Body of pancreas (tissue), 4 donors: Measurements from ENCODE around the gene ROBO2. TPM values are rescaled to one million over a fixed set of nuclear protein-coding genes. Genes with fewer than 3 reads are reported as not detected.

Source experiments
- ATAC-seq: fragments of 150-250 bp; one replicate; pipeline ENCODE4 v1.9.1; 2016
- DNase-seq, 4 donors: peaks; one replicate each; pipeline ENCODE4 v3.0.0-alpha.2; 2019
- H3K27ac ChIP-seq, 4 donors: fragments of 200-600 bp; sonication (generic); 1 replicate in 3 of 4; 2 replicates in 1 of 4; pipeline versions ENCODE4 v1.5.1 to v1.6.1; 2016 to 2019; ENCODE audit warnings: mild to moderate bottlenecking in 1 of 4, mixed read lengths in 1 of 4, moderate library complexity in 1 of 4
- H3K27me3 ChIP-seq, 2 donors: fragments of 200-600 bp; sonication (generic); one replicate each; pipeline ENCODE4 v1.6.0; 2016; ENCODE audit warnings: mild to moderate bottlenecking in 1 of 2
- H3K36me3 ChIP-seq, 2 donors: fragments of 200-600 bp; sonication (generic); replicated peaks in 1 of 2; 2 replicates each; pipeline ENCODE4 v1.5.1; 2016; ENCODE audit warnings: low read depth in 2 of 2; ENCODE audit not compliant: insufficient read depth in 1 of 2
- H3K4me1 ChIP-seq: fragments of 200-600 bp; sonication (generic); one replicate; pipeline ENCODE4 v1.6.0; 2016
- H3K4me3 ChIP-seq, 2 donors: fragments of 200-600 bp; sonication (generic); 1 replicate in 1 of 2; 2 replicates in 1 of 2; pipeline ENCODE4 v1.5.1; 2016 to 2019
- H3K9me3 ChIP-seq, 3 donors: fragments of 200-600 bp; sonication (generic); 1 replicate in 2 of 3; 2 replicates in 1 of 3; pipeline ENCODE4 v1.5.1; 2016
- CTCF ChIP-seq, 7 experiments: fragments of 450-650 bp in 4 of 7; fragments of 200-600 bp in 3 of 7; sonication (generic) in 3 of 7; IDR thresholded peaks; one replicate each; pipeline ENCODE4 v1.5.1; 2016 to 2019; ENCODE audit warnings: antibody characterized with exemption in 7 of 7
- POLR2A ChIP-seq, 3 donors: fragments of 450-650 bp; IDR thresholded peaks; one replicate each; pipeline ENCODE4 v1.6.1; 2016; ENCODE audit warnings: antibody characterized with exemption in 3 of 3, mild to moderate bottlenecking in 2 of 3
- WGBS, 2 donors: methylation state at CpG; one replicate each; pipeline ENCODE4 v1.1.5; 2017; 5-methylcytosine and 5-hydroxymethylcytosine counted together
- intact Hi-C: fragments of 100-400 bp; cut with DNase I; formaldehyde crosslinking; loops from one replicate; pipeline ENCODE4 v1.15.1; 2023
- total RNA-seq, 2 donors: library from RNA; depleted of rRNA; stranded (reverse); fragments of >200 nt; gene quantifications; one replicate each; pipeline ENCODE4 v1.1.0, GENCODE V29; 2016

The ROBO2 gene
- total RNA-seq, 2 donors from 2014 or later, result 1.3 to 3.0 TPM

DNA sequence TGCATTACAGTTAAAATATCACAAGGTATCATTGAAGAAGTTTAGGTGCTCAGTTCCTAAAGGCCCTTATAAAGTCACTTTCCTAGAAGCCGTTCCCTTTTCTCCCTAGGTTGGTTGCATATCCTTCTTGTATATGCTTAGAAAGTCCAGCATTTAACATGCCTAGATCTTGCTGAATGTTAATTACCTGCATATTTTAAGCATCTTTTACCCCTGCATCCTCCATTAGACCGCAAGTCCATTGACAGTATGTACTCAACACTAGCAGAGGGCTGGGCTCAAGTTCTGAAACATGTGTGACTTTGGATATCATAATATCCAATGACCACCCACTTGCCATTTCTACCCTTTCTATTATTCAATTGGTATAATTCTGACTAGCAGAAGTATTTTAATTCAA lies 336.6 kb downstream of the ROBO2 start:
- no peaks in the 10 kb centered on the region for H3K27me3 ChIP-seq
- no peaks in the 10 kb centered on the region for H3K4me1 ChIP-seq
- ATAC-seq (no peak), DNase-seq (no peak)
- H3K4me3 ChIP-seq, result no peak overlapping the region
- 86 to 91% methylated on average over 2 of the region's 2 CpGs for WGBS, 2 donors
- H3K36me3 ChIP-seq, result no peaks in the 10 kb centered on the region
- intact Hi-C loops, result no loop called here
- H3K9me3 ChIP-seq, result no peaks in the 10 kb centered on the region
- TF ChIP-seq POLR2A (IDR thresholded peaks at IDR 0.05) (no peak), CTCF (IDR thresholded peaks at IDR 0.05) (no peak)
- no peak overlapping the region for H3K27ac ChIP-seq

DNA sequence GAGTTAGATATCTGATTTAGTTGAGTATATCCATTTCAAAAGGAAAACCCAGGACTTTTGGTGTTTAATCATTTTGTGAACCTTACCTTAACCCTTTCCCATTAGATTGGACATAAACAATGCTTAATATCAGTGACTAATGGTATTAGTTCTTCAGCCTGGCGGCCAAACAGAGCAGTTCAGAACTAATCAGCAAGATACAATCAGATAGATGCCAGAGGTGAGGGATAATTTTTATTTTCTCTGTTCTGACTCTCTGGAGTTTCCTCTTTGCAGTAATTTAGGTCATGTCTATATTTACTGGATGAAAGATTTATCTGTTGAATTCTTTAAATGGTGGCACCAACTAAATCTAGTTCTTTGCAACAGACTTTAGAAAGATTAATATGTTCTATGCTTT lies 337.8 kb downstream of the ROBO2 start:
- WGBS, 2 donors, result 44 to 45% methylated on average over 1 of the region's 1 CpG
- no peak for TF ChIP-seq POLR2A (IDR thresholded peaks at IDR 0.05)
- TF ChIP-seq CTCF (IDR thresholded peaks at IDR 0.05), result no peak

GRCh38 chr3:77380136-77380535 lies 340.2 kb downstream of the ROBO2 start:
- TF ChIP-seq CTCF (IDR thresholded peaks at IDR 0.05) (no peak), POLR2A (IDR thresholded peaks at IDR 0.05) (no peak)
- no peak overlapping the region for H3K4me3 ChIP-seq
- no peaks in the 10 kb centered on the region for H3K36me3 ChIP-seq
- no peaks in the 10 kb centered on the region for H3K27me3 ChIP-seq
- ATAC-seq, result no peak
- intact Hi-C loops, result no loop called here
- no peak for DNase-seq
- WGBS, 2 donors, result 57 to 63% methylated on average over 3 of the region's 3 CpGs
- H3K9me3 ChIP-seq, result no peaks in the 10 kb centered on the region
- no peak overlapping the region for H3K27ac ChIP-seq
- H3K4me1 ChIP-seq, result no peaks in the 10 kb centered on the region

More for the DNA sequence above, 337.8 kb downstream of the ROBO2 start:
- intact Hi-C loops, result no loop called here
- ATAC-seq (no peak), DNase-seq (no peak)
- no peak overlapping the region for H3K27ac ChIP-seq
- no peaks in the 10 kb centered on the region for H3K9me3 ChIP-seq
- H3K4me3 ChIP-seq, result no peak overlapping the region
- no peaks in the 10 kb centered on the region for H3K27me3 ChIP-seq
- no peaks in the 10 kb centered on the region for H3K4me1 ChIP-seq
- no peaks in the 10 kb centered on the region for H3K36me3 ChIP-seq

DNA sequence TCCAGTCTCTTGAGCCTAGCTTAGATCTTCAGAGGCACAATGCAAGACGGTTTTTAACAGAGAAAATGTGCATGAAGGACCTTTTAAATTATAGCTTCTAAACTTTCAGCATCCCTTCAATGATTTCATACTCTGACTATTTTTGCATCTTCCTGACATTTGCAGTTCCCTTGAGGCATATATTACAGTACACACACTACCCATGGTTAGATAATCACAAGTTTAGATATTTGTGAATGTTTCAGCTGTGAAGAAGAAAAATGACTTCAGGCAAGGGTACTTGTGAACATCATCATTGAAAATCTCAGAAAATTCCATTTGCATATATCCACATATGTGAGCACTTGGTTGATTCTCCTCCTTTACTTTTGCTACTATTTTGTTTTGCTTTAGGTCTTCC lies 341.5 kb downstream of the ROBO2 start:
- Histone ChIP-seq H3K4me3 (no peak overlapping the region), H3K4me1 (no peaks in the 10 kb centered on the region), H3K27ac (no peak overlapping the region), H3K27me3 (no peaks in the 10 kb centered on the region), H3K9me3 (no peaks in the 10 kb centered on the region), H3K36me3 (no peaks in the 10 kb centered on the region)
- no peak for ATAC-seq
- 17 to 24% methylated on average over 1 of the region's 1 CpG for WGBS, 2 donors
- intact Hi-C loops, result no loop called here
- TF ChIP-seq CTCF (IDR thresholded peaks at IDR 0.05) (no peak), POLR2A (IDR thresholded peaks at IDR 0.05) (no peak)
- no peak for DNase-seq

DNA sequence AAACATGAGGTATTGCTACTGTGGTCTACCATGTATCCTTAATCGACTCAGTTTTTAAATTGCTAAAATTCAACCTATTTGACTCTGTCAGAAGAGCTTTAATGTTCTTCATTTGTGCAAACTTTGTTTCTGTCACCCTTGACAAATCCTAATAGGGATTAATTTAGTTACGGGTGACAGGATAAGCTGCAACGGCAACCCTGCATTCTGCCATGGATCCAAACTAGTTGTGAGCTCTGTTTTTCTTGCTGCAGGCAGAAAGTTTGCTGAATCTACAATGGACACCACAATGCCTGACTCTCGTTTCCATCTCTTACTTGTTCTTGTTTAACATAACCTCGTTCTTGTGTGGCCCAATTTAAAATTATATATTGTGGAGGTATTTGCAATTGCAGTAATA lies 352.3 kb downstream of the ROBO2 start:
- ATAC-seq, result no peak
- Histone ChIP-seq H3K4me1 (no peaks in the 10 kb centered on the region), H3K36me3 (no peaks in the 10 kb centered on the region), H3K4me3 (no peak overlapping the region), H3K27me3 (no peaks in the 10 kb centered on the region), H3K27ac (no peak overlapping the region), H3K9me3 (no peaks in the 10 kb centered on the region)
- intact Hi-C loops, result no loop called here
- WGBS, 2 donors, result 29 to 42% methylated on average over 5 of the region's 5 CpGs
- DNase-seq, result no peak
- no peak for TF ChIP-seq CTCF (IDR thresholded peaks at IDR 0.05)
- TF ChIP-seq POLR2A (IDR thresholded peaks at IDR 0.05), result no peak
